GM10266 (cell line): ENCODE measurements around the gene HSD11B1L.

ENCODE experiments used
- DNase-seq: peaks from one replicate; pipeline ENCODE4 v3.0.0; 2012; ENCODE audit errors: extremely low spot score
- TF ChIP-seq, protein P1 (sequence below): IDR thresholded peaks from 2 replicates; pipeline ENCODE4 v1.5.1; 2012; ENCODE audit warnings: mild to moderate bottlenecking, low read depth; ENCODE audit not compliant: control insufficient read depth, insufficient read depth; ENCODE audit errors: missing control alignments

HSD11B1L gene

DNA sequence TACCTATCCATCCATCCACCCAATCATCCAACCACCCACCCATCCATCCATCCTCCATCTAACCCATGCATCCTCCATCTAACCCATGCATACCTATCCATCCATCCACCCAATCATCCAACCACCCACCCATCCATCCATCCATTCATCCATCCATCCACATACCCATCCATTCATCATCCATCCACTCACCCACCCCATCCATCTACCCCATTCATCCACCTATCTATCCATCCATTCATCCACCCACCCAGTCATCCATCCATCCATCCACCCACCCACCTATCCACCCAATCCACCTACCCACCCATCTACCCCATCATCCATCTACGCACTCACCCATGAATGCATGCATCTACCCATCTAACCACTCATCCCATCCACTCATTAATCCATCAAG, 7.1 kb upstream of the HSD11B1L start:
- no peak for DNase-seq
- TF ChIP-seq, protein P1, sequence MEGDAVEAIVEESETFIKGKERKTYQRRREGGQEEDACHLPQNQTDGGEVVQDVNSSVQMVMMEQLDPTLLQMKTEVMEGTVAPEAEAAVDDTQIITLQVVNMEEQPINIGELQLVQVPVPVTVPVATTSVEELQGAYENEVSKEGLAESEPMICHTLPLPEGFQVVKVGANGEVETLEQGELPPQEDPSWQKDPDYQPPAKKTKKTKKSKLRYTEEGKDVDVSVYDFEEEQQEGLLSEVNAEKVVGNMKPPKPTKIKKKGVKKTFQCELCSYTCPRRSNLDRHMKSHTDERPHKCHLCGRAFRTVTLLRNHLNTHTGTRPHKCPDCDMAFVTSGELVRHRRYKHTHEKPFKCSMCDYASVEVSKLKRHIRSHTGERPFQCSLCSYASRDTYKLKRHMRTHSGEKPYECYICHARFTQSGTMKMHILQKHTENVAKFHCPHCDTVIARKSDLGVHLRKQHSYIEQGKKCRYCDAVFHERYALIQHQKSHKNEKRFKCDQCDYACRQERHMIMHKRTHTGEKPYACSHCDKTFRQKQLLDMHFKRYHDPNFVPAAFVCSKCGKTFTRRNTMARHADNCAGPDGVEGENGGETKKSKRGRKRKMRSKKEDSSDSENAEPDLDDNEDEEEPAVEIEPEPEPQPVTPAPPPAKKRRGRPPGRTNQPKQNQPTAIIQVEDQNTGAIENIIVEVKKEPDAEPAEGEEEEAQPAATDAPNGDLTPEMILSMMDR, result no peak

DNA sequence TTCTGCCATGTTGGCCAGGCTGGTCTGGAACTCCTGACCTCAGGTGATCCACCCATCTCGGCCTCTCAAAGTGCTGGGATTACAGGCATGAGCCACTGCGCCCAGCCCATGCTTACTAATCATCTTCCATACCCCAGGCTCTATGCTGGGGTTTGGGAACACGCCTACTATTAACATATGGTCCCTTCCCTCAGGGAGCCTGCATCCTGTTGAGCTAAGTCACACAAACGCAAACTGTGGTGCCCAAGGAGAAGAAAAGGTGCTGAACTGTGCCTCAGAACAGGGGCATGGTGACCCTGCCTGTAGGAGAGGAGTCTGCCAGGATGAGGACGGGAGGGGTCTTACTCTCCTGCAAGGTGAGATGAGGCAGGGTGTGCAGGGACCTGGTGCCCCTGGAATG, 6.1 kb upstream of the HSD11B1L start:
- TF ChIP-seq, protein P1, result no peak
- DNase-seq, result no peak

DNA sequence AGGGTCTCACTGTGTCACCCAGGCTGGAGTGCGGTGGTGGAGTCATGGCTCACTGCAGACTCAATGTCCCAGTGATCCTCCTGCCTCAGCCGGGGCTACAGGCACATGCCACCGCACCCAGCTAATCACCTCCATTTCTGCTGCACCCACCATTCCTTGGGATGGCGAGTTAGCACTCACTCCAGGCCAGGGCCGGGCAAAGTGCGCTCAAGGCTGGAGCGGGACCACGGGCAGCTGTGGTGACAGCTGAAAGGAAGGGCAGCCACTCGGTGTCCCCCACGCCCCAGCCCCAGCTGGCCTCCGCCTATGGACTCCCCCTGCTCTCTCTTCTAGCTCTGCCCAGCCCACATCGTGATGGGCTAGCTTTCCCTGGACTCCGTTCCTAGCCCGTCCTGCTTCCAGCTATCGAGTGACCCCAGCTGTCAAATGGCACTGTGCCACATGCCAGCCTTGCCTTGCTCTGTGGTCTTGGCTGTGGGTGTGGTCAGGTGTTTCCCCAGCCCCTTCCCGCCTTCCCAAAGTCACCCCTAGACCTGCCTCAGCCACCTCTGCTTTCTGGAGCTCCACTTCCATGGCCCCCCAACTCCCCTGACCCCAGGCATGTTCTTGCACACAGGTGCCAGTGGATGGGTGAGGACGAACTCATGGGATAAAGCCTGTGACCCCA, 4.6 kb upstream of the HSD11B1L start:
- DNase-seq, result no peak
- TF ChIP-seq, protein P1, result no peak

DNA sequence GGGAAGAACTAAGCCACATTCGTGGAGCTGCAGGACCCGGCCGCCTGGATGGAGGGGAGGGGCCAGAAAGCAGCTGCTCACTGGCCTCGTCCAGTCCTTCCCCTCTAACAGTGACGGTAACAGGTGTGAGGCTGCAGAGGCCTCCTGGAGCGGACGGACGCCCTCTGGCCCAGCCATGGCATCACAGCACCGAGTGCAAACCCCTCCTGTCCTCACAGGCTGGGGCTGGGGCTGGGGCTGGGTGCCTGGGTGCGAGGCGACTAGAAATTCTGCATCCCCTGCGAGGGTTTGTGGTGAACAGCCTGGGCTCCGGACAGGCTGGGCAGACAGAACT, 4.1 kb upstream of the HSD11B1L start:
- TF ChIP-seq, protein P1, result no peak
- no peak for DNase-seq

DNA sequence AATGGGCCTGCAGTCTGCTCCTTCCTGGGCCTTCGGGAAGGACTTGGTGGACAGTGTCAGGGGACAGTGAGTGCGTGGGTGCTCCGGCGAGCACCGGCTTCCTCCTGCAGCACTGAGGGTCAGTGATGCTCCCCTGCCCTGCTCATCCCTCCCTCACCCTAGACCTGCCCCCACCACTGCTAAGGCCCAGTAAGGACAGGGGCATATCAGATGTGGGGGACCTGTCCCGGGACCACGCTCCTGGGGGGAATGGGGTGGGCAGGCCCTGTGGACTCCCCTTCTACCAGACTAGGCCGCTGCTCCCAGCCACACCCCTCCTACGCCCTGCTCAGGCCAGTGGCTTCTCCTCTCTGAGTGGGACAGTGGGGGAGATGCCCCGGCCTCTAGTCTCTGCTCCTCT, 3.7 kb upstream of the HSD11B1L start:
- no peak for DNase-seq
- TF ChIP-seq, protein P1, result no peak

DNA sequence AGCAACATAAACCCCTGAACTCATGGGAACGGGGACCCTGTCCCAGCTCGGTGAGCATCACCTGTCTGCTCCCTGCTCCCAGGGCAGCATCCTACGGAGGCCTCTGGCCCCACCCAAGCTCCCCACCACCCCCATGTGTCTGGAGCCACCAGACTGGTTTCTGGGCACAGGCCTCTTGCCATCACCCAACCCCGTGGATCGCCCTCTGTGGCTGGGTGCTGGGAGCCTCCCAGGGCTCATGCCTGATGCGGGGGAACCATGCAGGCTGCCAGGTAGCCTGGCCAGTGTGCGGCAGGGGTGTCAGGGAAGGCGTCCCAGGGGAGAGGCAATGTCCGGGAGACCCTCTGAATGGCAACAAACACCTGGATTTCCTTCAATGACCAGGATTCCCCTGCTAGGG, 3.2 kb upstream of the HSD11B1L start:
- TF ChIP-seq, protein P1, result no peak
- DNase-seq, result no peak

DNA sequence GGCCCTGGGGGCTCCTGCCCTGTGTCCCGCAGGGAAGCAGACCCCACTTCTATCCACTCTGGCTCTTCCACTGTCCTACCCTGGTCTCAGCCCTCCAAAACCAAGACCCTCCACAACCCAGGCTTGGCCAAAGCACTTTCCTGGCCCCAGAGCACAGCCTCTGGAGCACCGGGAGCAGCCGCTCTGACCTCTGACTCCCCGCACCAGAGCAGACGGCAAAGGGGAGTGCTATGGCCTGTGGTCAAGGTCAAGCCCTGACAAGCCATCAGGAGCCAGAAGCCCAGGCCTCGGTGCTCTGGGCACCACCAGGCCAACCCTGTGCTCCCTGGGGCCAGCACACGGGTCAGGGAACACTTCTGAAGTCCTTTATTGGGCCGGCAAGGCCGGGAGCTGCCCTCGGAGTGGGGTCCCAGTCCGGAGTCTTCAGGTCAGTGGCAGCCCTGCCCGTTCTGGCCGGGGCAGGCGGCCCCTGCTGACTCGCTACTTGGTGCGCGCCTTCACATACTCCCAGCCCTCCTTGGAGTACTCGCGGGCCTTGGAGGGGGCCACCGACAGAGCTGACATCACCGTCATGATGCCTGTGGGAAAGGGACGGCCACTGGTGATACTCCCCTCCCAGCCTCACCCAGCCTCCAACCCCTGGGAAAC, 2.6 kb upstream of the HSD11B1L start:
- TF ChIP-seq, protein P1, result no peak
- no peak for DNase-seq
